GM18907 (cell line): ENCODE measurements around the gene LTB4R.
A peak's percentile ranks its signal among the peaks of the same experiment; 100 is the strongest.

Experiments used
- ATAC-seq: cut with Tn5 transposase; IDR thresholded peaks from one replicate; pipeline ENCODE4 v1.9.1; 2021; ENCODE audit warnings: mild to moderate bottlenecking, moderate library complexity; ENCODE audit not compliant: unreplicated experiment

The LTB4R gene

DNA sequence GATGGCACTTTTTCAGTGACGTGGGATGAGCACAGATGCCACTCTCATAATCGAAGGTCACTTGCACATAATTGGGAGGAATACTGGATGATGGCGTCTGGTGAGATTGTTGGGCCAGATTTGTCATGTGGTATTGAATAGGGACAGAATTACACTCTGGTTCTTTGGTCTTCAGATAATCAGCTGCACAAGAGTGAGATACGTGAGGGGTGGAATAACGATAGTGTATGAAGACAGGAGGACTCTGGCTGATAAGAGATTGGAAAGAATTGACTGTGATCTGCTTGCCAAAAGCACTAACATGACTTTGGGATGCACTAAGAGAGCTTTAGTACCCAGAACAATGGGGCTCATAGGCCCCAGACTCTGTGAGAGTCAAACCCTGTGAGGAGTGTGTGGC is 32.9 kb upstream of the LTB4R start:
- no peak for ATAC-seq

DNA sequence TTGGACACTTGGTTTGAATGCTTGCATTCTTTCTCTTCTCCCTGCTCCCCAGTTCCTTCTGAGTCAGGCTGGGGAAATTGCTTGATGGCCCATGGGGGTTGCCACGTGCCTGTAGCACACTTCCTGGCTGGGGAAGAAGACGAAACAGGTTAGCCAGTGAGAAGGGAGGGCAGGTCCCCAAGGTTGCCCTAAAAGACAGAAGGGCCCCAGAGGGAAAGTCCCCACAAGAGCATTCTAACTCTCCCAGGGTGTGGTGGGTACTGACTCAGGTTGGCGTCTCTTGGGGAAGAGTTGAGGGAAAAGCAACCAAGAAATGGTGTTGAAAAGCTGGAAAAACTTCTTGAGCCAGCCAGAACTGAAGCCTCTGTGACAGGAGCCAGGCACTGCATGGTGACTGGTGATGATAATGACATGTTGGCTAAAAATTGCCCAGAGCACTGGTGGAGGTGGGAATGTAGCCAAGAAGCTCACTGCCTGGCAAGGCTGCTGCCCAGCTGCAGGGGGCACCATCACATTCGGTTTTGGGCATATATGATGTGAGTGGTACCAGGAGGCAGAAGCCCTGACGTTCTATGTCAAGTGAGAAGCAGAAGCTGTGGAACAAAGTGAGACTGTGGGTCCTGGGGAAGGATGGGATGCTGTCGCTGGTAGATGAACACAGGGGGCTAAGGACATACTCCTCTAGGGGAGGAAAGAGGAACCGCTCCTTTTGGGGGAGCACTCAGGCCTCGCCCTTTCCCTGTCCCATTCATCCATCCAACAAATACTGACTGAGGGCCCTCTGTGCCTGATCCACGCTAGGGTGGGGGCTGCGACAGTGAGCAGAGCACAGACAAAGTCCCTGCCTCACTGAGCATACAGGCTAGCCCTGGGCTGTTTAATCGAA is 31.8 kb upstream of the LTB4R start:
- peak; percentile 74 for ATAC-seq

- no peak for ATAC-seq
These were observed 30.4 kb upstream of the LTB4R start for GRCh38 chr14:24280797-24281460.

- ATAC-seq: no peak
These were observed 29.7 kb upstream of the LTB4R start for GRCh38 chr14:24281636-24282035.

DNA sequence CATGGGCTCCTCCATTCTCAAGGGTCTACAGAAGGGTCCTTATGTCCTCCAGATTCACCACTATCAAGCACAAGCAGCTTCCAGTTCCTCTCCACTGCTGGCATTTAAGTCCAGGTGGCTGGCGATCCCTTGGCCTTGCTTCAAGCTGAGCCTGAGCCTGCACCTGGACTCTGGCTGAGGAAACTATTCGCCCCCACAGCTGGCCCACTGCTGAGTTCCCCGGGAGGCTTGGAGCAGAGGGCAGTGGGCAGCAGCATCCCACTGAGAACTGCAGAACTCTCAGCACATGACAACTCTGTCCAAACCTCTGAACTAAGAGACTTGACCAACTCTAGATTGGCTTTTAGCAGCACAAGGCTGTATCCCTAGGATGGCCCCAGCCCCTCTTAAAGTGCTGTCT is 28.6 kb upstream of the LTB4R start:
- ATAC-seq: no peak

DNA sequence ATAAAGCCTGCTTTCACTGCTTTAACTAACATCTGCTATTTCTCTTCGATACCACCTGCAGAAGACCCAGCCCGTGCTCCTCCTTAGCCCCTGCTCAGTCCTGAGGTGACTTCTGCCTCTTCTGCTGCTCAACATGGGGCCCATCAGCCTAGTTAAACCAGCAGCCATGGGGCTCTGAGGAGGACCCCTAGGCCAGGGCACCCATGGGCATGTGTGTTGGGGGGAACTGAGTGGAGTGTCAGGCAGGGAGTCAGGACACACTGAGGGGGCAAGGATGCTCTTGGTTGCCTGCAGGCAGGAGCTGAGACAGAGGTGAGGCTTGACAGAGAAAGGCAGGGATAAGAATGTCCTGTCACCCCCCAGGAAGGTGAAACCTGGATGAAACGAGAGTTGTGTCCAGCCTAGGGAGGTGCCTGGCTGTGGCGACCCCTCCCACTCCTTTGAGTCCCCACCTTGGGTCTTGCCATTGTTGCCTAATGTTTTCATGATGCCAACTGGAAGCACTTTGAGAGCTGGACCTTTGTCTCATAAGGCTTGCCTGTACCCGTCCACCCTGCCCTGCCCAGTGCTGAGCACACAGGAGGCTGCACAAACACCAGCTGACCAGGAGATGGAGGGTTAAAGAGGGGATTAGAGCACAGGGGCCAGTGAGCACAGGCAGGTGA is 27.4 kb upstream of the LTB4R start:
- ATAC-seq: no peak

- ATAC-seq: no peak
These were observed 26.7 kb upstream of the LTB4R start for GRCh38 chr14:24284501-24285035.

DNA sequence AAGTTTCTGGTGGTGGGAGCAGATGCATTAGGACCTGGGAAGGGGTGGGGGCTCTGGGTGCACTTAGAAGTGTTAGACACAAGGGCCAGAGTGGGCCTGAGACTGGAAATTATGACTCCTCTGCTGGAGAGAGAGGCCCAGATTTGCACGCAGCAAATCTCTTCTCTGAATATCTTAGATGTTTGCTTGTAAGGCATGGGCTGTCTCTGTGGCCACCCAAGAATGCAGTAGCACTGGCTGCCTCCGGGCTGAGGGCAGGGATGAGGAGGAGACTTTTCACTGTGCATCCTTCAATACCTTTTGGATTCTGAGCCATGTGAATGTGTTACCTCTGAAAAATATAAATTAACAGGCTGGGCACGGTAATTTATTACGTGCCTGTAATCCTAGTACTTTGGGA is 26.0 kb upstream of the LTB4R start:
- no peak for ATAC-seq

DNA sequence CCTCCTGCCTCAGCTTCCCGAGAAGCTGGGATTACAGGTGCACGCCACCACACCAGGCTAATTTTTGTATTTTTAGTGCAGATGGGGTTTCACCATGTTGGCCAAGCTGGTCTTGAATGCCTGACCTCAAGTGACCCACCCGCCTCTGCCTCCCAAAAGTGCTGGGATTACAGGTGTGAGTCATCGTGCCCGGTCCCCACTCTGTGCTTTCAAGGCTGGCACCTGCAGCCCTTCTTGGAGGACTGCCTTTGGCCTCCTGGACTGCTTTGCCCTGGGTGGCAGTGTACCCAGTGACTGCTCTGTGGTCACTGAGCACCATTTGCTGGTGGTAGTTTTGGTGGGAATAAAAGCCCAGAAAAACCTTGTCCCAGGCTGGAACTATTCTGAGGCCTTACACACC is 24.3 kb upstream of the LTB4R start:
- ATAC-seq: no peak

- ATAC-seq: peak; percentile 85
These were observed 21.5 kb upstream of the LTB4R start for GRCh38 chr14:24289649-24290280.

DNA sequence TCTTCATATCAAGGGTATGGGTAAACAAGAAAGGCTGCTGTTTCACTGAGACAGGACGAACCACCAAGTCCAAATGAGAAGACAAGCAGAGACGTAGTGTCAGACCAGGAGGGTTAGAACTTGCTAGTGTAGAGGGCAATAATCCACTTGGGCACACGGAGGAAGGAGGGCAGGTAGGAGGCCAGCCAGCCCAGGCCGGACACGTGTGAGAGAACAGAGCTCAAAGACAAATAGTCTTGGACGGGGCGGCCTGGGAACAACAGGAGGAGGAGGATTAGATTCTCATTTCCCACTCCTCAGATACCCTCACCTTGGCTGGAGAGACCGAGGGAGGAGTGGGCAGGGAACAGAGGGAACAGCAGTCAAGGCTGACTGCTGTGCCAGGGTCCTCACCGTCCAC is 20.6 kb upstream of the LTB4R start:
- no peak for ATAC-seq

GRCh38 chr14:24291446-24292117 is 19.7 kb upstream of the LTB4R start:
- ATAC-seq: no peak

- ATAC-seq: no peak
These were observed 19.0 kb upstream of the LTB4R start for GRCh38 chr14:24292118-24292807.

DNA sequence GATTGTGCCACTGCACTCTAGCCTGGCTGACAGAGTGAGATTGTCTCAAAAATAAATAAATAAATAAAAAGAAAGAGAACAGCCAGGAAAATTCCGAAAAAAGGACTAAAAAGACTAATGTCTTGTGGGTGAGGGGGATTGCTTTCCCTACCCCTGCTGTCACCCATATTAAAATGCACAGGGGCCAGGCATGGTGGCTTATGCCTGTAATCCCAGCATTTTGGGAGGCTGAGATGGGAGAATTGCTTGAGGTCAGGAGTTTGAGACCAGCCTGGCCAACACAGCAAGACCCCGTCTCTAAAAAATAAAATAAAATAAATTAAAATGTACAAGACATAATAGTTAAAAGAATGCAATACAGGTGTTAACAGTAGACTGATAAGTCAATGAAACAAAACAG is 17.8 kb upstream of the LTB4R start:
- no peak for ATAC-seq

DNA sequence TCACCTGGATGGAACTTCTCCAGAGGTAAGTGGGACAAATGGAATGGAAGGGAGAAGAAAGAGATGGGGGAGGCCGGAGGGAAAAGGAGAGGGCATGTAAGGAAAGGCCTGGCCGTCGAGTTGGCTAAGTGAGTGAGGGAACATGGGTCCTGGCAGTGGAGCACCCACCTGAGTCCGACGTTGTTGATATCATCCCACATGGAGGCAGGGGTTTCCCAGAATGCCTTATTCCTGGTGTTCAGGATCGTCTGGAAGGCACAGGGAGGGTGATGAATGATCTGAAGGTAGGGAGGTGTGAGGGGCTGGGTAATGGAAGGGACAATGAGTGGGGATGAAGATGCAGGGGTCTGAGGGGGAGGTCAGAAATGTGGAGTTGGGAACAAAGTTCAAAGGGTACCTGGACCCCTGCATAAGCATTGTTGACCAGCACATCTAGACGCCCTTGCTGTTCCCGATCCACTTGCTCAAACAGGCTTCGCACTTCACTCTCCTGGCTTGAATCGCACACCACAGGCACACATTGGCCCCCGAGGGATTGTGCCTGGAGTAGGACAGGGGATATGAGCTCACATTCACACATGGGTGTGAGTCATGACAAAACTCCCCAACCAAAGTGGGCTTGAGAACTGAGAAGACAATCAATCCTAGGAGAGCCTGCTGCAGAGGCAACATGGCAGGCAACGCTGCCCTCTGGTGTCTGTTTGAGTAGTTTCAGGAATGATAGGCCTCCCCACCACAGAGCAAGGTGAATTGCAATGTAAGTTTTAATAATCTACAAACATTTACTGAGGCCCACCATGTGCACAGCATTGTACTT is 14.8 kb upstream of the LTB4R start:
- peak; percentile 54 for ATAC-seq

DNA sequence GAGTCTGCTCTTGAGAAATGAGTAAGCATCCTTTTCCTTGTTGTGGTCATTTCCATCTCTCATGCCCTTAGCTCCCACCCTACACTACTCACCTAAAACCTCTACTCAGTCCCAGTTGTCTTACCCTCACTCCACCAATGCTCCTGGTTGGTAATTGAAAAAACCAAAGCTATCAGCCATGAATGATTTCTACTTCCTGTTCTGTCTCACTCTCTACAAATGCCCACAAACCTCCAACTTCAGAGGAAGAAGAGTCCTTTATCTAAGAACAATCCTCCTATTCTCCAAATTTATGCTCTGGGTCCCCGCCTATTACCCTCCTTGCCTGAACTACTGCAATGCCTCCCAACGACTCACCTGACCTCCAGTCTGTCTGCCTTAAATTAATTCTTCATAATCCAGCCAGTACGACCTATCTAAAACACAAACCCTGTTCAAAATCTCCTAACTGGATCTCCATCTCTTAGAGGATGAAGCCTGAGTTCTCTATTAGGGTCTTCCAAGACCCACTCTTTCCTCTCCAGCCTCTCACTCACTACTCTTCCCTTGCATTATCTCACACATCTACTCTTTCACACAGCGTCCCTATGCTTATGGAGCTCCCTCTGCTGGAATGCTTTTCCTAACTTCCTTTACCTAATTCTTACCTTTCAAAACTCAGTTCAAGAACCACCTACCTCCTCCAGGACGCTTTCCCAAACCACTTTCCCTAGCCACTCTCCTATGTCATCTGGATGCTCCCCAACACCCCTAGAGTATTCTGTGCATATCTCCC is 13.9 kb upstream of the LTB4R start:
- ATAC-seq: peak; percentile 36

DNA sequence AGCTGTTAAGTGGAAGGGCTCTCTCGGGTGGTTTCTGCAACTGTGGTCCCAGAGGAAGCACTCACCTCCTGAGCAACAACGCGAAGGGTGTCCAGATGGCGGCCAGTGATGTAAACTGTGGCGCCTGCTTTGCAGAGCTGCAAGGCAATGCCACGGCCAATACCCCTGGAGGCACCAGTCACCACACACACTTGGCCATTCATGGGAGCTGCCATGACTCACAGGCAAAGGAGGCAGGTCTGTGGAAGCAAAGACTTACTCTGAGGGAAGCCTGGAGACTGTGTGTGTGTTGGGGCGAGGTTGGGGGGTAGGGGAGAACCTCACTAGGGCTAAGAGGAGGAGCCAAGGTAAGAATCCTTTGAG is 12.4 kb upstream of the LTB4R start:
- no peak for ATAC-seq
